ENCODE measurements around the gene G2E3.
"Not testable (repeated sequence)": the region's sequence is repeated elsewhere in the genome, so short reads cannot be mapped to it uniquely, and the experiment has no call there.

The G2E3 gene

GRCh38 chr14:30559638-30560091 lies 707 bp downstream of the G2E3 start:
- FAIRE-seq (peak; percentile 69), DNase-seq (ENCODE audit: extremely low spot score, insufficient read length, low read depth) (no peak)

DNA sequence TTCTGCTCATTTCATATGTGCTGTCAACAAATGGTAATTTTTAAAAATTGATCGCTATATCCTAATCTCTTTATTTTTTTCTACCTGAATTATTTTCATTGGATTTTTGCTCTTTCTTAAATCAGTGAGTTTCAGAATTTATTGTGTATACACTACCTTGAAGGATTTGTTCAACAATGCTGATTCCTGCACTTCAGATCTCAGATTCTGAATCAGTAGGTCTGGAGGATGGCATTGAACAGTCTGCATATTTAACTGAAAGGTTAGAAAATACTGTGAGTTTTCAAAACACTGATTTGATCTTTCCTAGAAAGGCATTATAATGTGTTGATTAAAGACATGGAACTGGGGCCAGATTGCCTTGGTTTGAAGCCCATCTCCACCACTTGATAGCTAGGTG lies 1.6 kb downstream of the G2E3 start:
- FAIRE-seq = no peak

DNA sequence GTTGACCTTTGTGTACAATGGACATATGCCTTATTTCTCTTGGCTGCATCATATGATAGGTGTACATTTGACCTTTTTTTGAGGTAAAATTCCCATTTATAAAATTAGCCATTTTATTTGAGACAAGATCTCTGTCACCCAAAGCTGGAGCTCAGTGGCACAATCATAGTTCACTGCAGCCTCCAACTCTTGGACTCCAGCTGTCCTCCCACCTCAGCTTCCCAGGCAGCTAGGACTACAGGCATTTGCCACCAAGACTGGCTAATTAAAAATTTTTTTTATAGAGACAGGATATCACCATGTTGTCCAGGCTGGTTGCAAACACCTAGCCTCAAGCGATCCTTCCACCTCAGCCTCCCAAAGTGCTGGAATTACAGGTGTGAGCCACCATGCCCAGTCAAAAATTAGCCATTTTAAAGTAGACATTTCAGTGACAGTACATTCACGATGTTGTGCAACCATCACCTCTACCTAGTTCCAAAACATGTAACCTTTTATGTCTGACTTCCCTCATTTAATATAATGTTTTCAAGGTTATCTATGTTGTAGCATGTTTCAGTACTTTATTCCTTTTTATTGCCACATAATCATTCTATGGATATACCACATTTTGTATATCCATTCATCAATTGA lies 5.4 kb downstream of the G2E3 start:
- DNase-seq (ENCODE audit: extremely low spot score, insufficient read length, low read depth) = no peak
- no peak for FAIRE-seq

More for the DNA sequence above, 1.6 kb downstream of the G2E3 start:
- DNase-seq (ENCODE audit: extremely low spot score, insufficient read length, low read depth) = no peak

DNA sequence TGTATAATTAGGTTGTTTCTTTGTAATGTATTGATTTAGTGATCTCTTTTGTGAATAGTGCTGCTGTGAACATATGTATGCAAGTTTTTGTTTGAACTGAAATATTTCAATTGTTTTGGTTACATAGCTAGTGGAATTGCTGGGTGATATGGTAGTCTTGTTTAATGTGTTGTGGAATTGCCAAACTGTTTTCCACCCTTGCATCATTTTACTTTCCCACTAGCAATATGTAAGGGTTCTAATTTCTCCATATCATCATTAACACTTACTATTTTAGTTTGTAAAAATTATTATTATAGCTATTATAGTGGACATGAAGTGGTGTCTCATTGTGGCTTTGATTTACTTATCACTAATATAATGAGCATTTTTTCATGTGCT lies 5.9 kb downstream of the G2E3 start:
- FAIRE-seq (peak; percentile 15), DNase-seq (ENCODE audit: extremely low spot score, insufficient read length, low read depth) (no peak)

- DNase-seq (ENCODE audit: extremely low spot score, insufficient read length, low read depth) (no peak), FAIRE-seq (no peak)
These were observed 10.4 kb downstream of the G2E3 start for GRCh38 chr14:30569216-30569902.

DNA sequence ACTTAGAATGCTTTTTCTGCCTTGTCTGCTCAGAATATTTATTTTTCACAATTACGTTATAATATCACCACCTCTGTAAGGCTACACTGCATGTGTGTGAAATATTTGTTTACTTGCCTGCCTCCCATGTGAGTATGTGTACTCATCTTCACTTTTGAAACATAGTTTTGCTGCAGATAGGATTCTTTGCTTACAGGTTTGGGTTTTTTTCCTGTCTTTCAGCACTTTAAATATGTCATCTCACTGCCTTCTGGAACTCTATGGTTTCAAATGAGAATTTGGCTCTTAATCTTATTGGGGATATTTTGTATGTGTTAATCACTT lies 10.9 kb downstream of the G2E3 start:
- FAIRE-seq (no peak), DNase-seq (ENCODE audit: extremely low spot score, insufficient read length, low read depth) (no peak)

- DNase-seq (ENCODE audit: extremely low spot score, insufficient read length, low read depth) = no peak
- no peak for FAIRE-seq
These were observed 13.3 kb downstream of the G2E3 start for GRCh38 chr14:30572237-30572636.

- FAIRE-seq (no peak), DNase-seq (ENCODE audit: extremely low spot score, insufficient read length, low read depth) (no peak)
These were observed 13.8 kb downstream of the G2E3 start for GRCh38 chr14:30572771-30573170.

- DNase-seq (ENCODE audit: extremely low spot score, insufficient read length, low read depth) (no peak), FAIRE-seq (no peak)
These were observed 14.4 kb downstream of the G2E3 start for GRCh38 chr14:30573226-30573814.

- FAIRE-seq = no peak
- DNase-seq (ENCODE audit: extremely low spot score, insufficient read length, low read depth) = no peak
These were observed 15.0 kb downstream of the G2E3 start for GRCh38 chr14:30573966-30574365.

DNA sequence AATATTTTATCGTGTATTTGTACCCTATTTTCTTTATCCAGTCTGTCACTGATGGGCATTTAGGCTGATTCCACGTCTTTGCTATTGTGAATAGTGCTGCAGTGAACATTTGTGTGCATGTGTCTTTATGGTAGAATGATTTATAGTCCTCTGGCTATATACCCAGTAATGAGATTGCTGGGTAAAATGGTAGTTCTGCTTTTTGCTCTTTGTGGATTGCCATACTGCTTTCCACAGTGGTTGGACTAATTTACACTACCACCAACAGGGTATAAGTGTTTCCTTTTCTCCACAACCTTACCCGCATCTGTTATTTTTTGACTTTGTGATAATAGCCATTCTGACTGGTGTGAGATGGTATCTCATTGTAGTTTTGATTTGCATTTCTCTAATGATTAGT lies 15.8 kb downstream of the G2E3 start:
- DNase-seq (ENCODE audit: extremely low spot score, insufficient read length, low read depth); FAIRE-seq: not testable (repeated sequence)

- DNase-seq (ENCODE audit: extremely low spot score, insufficient read length, low read depth); FAIRE-seq: not testable (repeated sequence)
These were observed 17.4 kb downstream of the G2E3 start for GRCh38 chr14:30576333-30576732.

GRCh38 chr14:30580616-30581282 lies 21.8 kb downstream of the G2E3 start:
- no peak for FAIRE-seq
- DNase-seq (ENCODE audit: extremely low spot score, insufficient read length, low read depth) = no peak

GRCh38 chr14:30581283-30581625 lies 22.3 kb downstream of the G2E3 start:
- no peak for FAIRE-seq
- DNase-seq (ENCODE audit: extremely low spot score, insufficient read length, low read depth) = no peak

DNA sequence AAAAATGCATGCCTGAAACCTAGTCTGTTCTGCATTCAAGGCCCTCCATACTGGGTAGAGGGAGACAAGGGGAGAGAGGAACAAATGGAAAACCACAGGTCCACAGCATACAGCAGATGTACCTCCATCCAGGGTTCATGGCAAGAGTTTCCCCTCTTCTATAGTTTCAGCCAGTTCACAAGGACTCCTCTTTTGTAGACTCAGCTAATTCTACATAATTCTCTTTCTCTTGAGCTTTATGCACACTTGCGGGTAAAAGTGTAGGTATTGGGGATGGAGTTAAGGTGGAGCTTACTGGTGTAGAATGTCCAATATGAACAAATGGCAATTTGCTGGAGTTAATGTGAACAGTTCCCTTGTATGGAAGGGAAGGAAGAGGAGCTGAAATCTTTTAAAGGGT lies 23.4 kb downstream of the G2E3 start:
- no peak for DNase-seq (ENCODE audit: extremely low spot score, insufficient read length, low read depth)
- no peak for FAIRE-seq

GRCh38 chr14:30584058-30584630 lies 25.2 kb downstream of the G2E3 start:
- DNase-seq (ENCODE audit: extremely low spot score, insufficient read length, low read depth) = no peak
- FAIRE-seq = no peak

GRCh38 chr14:30585204-30585603 lies 26.2 kb downstream of the G2E3 start:
- FAIRE-seq = no peak
- DNase-seq (ENCODE audit: extremely low spot score, insufficient read length, low read depth) = no peak

- DNase-seq (ENCODE audit: extremely low spot score, insufficient read length, low read depth) (no peak), FAIRE-seq (no peak)
These were observed 28.2 kb downstream of the G2E3 start for GRCh38 chr14:30587141-30587540.

GRCh38 chr14:30588873-30589272 lies 29.9 kb downstream of the G2E3 start:
- no peak for FAIRE-seq
- DNase-seq (ENCODE audit: extremely low spot score, insufficient read length, low read depth) = no peak

DNA sequence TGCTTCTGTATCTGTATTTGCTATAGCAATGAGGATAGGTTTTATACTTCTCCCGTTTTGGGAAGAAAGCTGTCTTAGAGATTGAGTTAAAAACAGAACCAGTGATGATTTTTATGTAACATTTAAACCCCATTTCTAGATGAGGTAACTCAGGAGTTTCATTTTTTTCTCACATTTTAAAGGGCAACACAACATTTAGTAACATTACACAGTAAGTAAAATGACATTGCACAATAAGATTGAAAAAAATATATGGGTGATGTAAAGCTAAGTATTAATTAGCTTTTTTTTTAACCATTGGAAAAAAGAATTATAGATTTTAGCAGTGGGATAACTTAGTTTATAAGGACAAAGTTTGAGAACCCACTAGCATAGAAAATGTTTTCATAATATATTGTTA lies 38.0 kb downstream of the G2E3 start:
- DNase-seq (ENCODE audit: extremely low spot score, insufficient read length, low read depth) = no peak
- FAIRE-seq = no peak

- DNase-seq (ENCODE audit: extremely low spot score, insufficient read length, low read depth) (no peak), FAIRE-seq (no peak)
These were observed 38.5 kb downstream of the G2E3 start for GRCh38 chr14:30597504-30597903.
